Left ventricle myocardium superior (tissue), 1 donor: Measurements from ENCODE around the gene ANKRD62. TPM values are rescaled to one million over a fixed set of nuclear protein-coding genes. Genes with fewer than 3 reads are reported as not detected.

Source experiments
- ATAC-seq: fragments of 200-7000 bp; cut with Tn5 transposase; one replicate; pipeline ENCODE4 v1.9.1; 2020; ENCODE audit warnings: mild to moderate bottlenecking, moderate library complexity
- DNase-seq: peaks from one replicate; pipeline ENCODE4 v3.0.0-alpha.2; 2020
- intact Hi-C: fragments of 100-400 bp; cut with micrococcal nuclease; formaldehyde crosslinking; loops from one replicate; pipeline ENCODE4 v1.11.0; 2022
- long read RNA-seq: library from polyadenylated mRNA; unstranded; transcript quantifications from one replicate; pipeline ENCODE4 v2.0.0, GENCODE V29; 2021
- total RNA-seq: library from RNA; stranded (reverse); fragmentation: NEBNext Ultra II Directional; extraction: Animal tissue kit (Norgen Biotek cat#: 25700); gene quantifications from one replicate; pipeline ENCODE4 v1.2.1, GENCODE V29; 2021
- donor health status: DM: no; HTN: yes; CAD: no; lungs with severe emphysema.

ANKRD62 gene
- not detected for total RNA-seq
- long read RNA-seq, result 0 reads

DNA sequence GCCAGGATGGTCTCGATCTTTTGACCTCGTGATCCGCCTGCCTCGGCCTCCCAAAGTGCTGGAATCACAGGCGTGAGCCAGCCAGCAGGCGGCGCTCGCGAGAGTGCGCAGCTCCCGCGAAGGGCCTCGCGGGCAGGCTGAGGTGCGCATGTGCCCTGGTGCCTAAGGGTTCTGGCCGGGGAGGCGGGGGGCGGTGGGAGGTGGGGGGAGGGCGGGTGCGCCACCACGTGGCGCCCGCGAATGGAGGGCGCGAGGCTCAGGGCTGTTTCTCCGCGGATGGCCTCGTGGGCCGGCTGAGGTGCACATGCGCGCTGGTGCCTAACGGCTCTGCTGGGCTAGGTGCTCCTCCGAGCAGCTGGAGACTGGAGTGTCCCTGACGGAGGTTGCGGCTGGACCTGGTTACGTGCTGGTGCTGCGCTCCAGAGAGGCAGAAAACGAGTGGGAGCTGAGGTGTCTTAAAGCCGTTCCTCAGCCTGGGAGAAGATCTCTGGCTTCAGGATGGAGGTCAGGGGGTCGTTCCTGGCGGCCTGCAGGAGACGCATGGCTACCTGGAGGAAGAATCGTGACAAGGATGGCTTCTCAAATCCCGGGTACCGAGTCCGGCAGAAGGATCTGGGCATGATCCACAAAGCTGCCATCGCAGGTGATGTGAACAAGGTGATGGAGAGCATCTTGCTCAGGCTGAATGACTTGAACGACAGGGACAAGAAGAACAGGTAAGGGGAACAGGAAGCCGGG lies at the start of gene ANKRD62:
Gene ANKRD62, plus strand, starts transcription at position 324 of the 738 bp plus-strand sequence. Its CDS starts 175 bp downstream, at position 499.
- intact Hi-C loops, result no loop called here

GRCh38 chr18:12044591-12044990 lies 49.1 kb upstream of the ANKRD62 start:
- no peak for ATAC-seq
- intact Hi-C loops, result no loop called here

More for the DNA sequence above, at the start of gene ANKRD62:
- DNase-seq, result no peak
- no peak for ATAC-seq

GRCh38 chr18:12046046-12046750 lies 47.4 kb upstream of the ANKRD62 start:
- DNase-seq (no peak), ATAC-seq (no peak)
- intact Hi-C loops, result no loop called here

More at GRCh38 chr18:12044591-12044990, 49.1 kb upstream of the ANKRD62 start:
- DNase-seq, result no peak

GRCh38 chr18:12046751-12047335 lies 46.8 kb upstream of the ANKRD62 start:
- ATAC-seq, result no peak
- DNase-seq, result no peak
- intact Hi-C loops, result no loop called here

DNA sequence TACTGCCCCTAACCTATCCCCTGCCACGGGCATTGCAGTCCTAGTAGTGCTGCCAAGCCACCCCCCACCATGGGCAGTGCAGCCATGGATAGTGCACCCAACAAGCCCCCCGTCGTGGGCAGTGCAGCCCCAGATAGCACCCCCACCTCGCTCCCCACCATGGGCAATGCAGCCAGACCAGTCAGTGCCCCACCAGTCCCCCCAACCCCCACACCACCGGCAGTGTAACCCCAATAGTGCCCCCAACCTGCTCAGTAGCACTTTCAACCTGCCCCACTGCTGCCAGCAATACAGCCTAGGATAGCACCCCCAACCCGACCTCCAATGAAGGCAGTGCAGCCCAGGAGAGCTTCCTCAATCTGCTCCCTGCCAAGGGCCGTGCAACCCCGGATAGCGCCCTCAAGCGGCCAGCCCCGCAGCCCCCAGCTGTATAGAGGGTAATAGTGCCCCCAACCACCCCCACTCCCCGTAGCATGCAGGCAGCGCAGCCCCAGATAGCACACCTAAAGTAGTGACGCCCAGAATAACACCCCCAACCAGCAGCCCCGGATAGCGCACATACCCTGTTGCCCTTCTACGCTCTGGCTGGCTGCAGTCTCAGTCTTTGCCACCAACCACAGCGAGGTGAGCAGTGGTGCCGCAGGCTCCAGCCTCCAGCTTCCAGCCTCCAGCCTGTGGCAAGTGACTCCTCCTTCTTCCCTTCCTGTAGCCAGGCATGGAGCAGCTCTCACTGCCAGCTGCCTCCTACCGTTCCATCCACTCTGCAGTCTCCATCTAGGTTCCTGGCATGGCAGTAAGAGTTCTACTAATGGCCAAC lies 45.4 kb upstream of the ANKRD62 start:
- no peak for ATAC-seq
- no peak for DNase-seq
- intact Hi-C loops, result no loop called here

- ATAC-seq, result no peak
- intact Hi-C loops, result no loop called here
- no peak for DNase-seq
These were observed 44.8 kb upstream of the ANKRD62 start for GRCh38 chr18:12048827-12049175.

- no peak for ATAC-seq
- intact Hi-C loops, result no loop called here
These were observed 43.4 kb upstream of the ANKRD62 start for GRCh38 chr18:12049978-12050811.

GRCh38 chr18:12052866-12053265 lies 40.8 kb upstream of the ANKRD62 start:
- intact Hi-C loops, result no loop called here
- ATAC-seq (no peak), DNase-seq (no peak)

More at GRCh38 chr18:12049978-12050811, 43.4 kb upstream of the ANKRD62 start:
- no peak for DNase-seq

DNA sequence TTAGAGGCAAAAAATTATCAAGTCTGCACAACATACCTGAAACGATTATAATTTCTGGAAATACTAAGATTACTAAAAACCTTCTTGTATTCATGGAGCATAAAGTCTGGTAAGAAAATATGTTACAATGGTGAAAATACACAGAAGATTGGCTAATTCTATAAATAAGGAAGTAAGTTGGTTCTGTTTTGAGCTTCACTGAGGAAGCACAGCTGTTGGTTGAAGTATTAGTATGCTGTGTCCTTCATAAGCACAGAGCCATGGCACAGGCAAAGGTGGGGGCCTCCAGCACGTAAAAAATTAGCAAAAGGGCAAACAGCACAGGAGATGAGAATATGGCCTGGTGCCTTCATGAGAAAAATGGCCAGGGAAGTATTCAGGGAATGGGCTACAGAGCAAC lies 40.4 kb upstream of the ANKRD62 start:
- DNase-seq (no peak), ATAC-seq (no peak)
- intact Hi-C loops, result no loop called here

DNA sequence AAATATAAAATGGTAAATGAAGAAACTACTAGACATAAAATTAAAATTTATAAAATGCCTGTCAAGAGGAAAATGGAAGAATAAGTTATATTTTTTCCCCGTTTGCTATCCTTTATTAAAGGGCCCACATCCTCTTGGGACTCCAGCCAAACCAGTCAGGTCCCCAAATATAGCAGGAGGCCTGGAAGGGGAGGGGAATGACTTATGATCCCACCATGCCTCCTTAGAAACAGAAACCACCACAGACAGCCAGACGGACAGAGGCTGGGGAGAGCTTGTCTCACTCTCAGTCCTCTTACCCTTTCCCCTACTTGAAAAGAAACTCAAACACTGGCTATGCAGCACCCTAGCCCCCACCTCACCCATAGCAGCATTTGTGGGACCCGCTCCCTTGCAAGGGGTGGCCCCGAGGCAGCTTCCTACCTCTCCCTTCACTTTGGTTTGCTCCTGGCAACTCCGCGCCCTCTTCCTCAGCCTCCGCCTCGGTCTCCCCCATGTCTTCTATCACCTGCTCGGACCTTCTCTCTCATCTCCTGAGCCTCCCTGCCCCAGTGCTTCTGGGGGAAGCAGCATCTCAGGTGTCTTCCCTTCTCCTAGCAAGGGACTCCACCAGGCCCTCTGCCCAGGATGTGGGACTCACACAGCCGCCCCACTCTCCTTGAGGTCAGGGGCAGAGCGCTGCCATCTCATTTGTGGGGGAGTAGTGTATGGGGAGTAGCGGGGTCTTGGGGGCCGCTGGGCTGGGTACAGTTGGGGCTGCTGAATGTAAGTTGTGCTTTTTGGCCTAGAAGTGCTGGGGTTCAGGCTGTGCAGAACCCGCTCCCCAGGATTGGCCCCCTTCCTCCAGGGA lies 37.4 kb upstream of the ANKRD62 start:
- intact Hi-C loops, result no loop called here
- ATAC-seq (no peak), DNase-seq (no peak)

- DNase-seq, result no peak
- intact Hi-C loops, result no loop called here
- ATAC-seq, result no peak
These were observed 36.7 kb upstream of the ANKRD62 start for GRCh38 chr18:12056884-12057402.

DNA sequence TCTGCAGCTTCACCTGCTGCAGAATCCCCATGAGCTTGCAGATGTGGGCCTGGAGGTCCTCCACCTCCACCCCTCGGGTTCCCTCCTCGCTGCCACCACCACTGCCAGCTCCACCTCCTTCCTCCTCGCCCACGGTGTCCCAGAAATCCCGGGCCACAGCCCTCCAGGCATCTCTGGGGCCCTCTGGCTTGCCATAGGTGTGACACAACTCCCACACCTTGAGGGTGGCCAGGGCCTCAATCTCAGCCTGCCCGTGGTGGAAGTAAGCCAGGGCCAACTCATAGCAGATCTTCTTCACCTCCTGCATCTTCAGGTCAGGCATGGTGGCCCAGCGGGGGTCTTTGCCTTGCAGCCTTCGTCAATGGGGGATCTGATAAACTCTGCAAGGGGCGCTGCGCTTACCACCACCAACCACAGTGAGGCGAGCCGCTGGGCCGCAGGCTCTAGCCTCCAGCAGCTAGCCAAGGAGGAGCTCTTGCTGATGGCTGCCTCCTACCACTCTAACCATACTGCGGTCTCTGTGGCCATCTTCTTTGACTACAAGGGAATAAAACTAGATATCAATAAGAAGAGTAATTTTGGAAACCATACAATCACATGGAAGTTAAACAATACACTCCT lies 36.1 kb upstream of the ANKRD62 start:
- ATAC-seq, result no peak
- DNase-seq, result no peak
- intact Hi-C loops, result no loop called here

- ATAC-seq (no peak), DNase-seq (no peak)
- intact Hi-C loops, result no loop called here
These were observed 34.1 kb upstream of the ANKRD62 start for GRCh38 chr18:12059334-12060181.

- intact Hi-C loops, result no loop called here
- no peak for DNase-seq
- no peak for ATAC-seq
These were observed 33.3 kb upstream of the ANKRD62 start for GRCh38 chr18:12060182-12060870.

DNA sequence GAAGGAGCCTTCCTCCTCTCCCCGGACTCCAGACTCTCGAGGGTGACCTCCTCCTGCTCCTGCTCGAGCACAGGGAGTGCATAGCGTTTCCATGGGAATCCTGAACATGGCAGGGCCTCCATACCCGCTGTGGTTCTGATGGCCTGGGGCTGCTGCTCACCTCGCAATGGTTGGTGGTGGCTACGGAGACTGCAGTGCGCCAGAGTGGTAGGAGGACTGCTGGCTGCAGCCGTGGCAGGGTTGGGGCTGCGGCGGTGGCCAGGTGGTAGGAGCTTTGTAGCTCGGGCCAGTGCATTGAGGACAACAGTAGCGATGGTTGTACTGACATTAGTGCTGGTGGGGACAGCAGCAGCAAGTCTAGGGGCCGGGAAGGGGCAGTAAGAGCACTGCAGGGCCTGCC lies 32.0 kb upstream of the ANKRD62 start:
- intact Hi-C loops, result no loop called here
- DNase-seq (no peak), ATAC-seq (no peak)

DNA sequence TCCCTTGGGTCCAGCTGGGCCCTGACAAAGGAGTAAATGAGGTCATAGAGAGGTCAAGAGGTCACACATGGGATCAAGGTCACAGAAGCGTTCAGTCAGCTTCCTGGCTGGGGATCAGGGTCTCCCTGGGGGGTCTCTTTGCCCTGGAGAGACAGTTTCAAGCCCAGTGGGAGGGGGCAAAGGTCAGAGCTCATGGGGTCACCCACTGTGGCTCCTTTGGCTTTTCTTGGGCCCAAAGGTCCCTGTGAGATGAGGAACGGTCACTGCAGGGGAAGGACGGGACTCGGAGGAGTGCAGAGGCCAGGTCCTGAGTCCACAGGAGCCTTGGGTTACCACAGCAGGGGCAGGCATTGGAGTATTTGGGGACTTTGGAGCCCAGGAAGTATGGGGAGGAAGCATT lies 30.7 kb upstream of the ANKRD62 start:
- ATAC-seq (no peak), DNase-seq (no peak)
- intact Hi-C loops, result no loop called here
